Activated CD8-positive, alpha-beta memory T cell treated with anti-CD3 and anti-CD28 coated beads for 36 hours (primary cell): ENCODE data around the gene SHC2. TPM values are rescaled to one million over a fixed set of nuclear protein-coding genes. Genes with fewer than 3 reads are reported as not detected.

Source experiments
- CTCF ChIA-PET: fragments of 350-600 bp; sonication (Branson Sonifier 250); formaldehyde crosslinking; loops from one replicate; lab custom pipeline; 2021; ENCODE audit warnings: antibody characterized with exemption; lab: Charles Lee
- POLR2A ChIA-PET: fragments of 350-600 bp; sonication (Branson Sonifier 250); formaldehyde crosslinking; loops from one replicate; lab custom pipeline; 2021; ENCODE audit warnings: antibody characterized with exemption; lab: Charles Lee
- total RNA-seq, 2 experiments: library from RNA; stranded (reverse); gene quantifications; one replicate each; pipeline ENCODE4 v1.2.3, GENCODE V29; 2021

SHC2 gene
- total RNA-seq, 2 experiments from 2014 or later, result not detected

DNA sequence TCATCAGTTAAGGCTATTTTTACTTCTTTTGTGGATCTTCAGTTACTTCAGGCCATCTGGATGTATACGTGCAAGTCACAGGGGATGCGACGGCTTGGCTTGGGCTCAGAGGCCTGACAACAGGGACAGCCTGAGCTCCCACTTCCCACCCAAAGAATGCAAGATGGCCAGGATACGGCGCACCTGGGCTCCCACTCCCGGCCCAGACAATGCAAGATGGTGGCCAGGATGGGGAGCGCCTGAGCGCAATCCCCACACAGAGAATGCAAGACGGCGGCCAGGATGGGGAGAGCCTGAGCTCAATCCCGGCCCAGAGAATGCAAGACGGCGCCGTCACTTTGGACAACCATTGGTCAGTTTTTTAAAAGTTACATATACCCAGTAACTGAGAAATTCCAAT, 91.0 kb downstream of the SHC2 start:
- POLR2A ChIA-PET, result no interaction called here
- CTCF ChIA-PET, result no interaction called here

DNA sequence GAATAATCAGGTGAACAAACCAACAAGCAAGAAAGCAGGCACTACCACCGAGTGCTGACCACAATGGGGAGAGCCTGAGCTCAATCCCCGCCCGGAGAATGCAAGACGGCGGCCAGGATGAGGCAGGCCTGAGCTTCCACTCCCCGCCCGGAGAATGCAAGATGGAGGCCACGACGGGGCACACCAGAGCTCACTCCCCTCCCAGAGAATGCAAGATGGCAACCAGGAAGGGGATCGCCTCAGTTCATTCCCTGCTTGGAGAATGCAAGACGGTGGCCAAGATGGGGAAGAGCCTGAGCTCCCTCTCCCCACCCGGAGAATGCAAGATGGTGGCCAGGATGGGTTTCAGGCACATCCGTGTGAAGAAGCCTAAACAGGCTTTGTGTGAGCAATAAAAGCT, 91.6 kb downstream of the SHC2 start:
- POLR2A ChIA-PET, result no interaction called here
- CTCF ChIA-PET, result no interaction called here

DNA sequence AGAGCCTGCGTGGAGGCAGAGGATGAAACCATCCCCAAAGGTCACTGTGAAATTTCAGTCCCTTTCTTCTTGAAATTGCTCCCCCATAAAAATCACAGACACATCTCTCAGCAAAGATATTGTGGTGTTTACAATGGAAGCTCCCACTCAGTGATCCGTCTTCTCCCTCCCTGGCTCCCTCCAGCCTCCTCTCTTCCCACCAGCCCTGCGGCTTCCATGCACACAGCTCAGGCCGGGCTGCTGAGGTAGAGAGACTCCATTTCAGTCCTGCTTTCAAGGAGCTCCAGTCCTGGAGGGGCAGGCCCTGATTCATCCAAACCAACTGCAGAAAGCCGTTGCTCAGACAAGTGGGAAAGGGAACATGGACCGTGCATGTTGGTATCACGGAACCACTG, 92.2 kb downstream of the SHC2 start:
- ChIA-PET POLR2A (no interaction called here), CTCF (no interaction called here)

DNA sequence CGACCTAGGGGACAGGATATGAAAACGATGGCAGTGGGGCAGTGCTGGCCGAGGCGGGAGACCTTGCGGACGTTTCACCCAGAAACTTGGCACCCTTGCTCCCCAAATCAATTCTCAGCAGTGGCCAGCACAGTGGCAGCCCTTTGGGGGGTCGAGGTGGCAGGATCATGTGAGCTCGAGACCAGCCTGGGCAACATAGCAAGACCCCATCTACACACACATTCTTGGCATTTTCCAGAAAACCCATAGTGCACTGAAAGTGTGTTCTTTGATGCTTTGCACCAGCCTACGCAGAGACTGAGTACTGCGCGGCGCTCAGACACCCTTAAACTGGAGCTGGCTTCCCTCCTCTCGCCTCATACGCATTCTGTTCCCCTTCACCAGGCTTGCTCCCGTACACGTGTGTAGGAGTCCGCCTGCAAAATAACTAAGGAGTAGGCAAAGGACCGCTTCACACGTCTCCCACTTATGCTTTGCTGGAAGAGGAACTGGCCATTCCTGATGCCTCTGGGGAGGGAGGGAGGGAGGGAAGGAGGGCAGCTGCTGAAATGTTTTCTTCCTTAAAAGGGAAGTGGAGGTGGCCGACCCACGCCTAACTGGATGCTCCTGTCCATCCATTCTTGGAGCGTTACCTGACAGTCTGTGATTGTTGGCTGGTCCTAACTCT, 92.7 kb downstream of the SHC2 start:
- CTCF ChIA-PET, result no interaction called here

DNA sequence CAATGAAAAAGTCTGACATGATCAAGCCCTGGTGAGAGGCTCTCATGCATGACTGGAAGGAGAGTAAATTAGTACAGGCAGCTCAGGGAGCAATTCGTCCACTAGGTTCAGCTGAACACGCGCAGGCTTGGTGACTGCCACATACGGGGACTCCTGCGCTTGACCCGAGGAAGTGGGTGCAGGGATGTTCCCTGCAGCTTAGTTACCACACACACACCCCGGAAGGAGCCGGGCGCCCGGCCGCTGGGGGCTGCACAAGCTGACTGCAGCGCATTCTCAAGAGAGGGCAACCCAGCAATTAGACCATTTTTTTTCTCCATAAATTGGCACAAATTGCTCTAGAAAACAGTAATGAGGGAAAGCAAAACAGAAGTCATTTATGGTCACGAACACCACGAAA, 93.3 kb downstream of the SHC2 start:
- CTCF ChIA-PET, result no interaction called here
- POLR2A ChIA-PET, result no interaction called here

More for the DNA sequence above, 92.7 kb downstream of the SHC2 start:
- POLR2A ChIA-PET, result no interaction called here

DNA sequence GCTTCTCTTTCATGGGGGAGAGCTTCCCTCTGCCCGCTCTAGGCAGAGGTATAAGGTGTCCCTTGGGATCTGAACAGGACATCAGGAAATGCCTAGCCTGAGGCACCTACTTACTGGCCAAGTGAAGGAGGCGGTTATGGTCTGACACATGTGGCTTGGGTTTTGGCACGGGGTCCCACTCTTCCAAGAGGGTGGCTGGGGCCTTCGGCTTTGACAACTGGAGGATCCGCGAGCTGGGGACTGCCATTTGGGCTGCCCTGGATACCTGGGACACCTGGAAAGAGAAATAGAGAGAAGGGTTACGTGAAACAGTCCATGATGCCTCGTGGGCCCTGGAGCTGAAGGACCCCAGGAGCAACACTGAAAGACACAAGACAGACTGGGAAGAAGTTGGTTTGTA, 93.9 kb downstream of the SHC2 start:
- POLR2A ChIA-PET, result no interaction called here
- CTCF ChIA-PET, result no interaction called here

Other genes with a start within 250 kb of the SHC2 start
- gene PLPP2, start 169.6 kb downstream of the SHC2 start, total RNA-seq, result not detected
- 10 to 100 TPM; 18.3 to 21.2 TPM for gene MIER2, start 116.2 kb downstream of the SHC2 start, total RNA-seq
- not detected for gene C2CD4C, start 51.9 kb downstream of the SHC2 start, total RNA-seq
- gene MADCAM1, start 35.5 kb upstream of the SHC2 start, total RNA-seq, result under 1 TPM; 0.17 to 0.23 TPM
- 10 to 100 TPM; 14.1 to 14.9 TPM for gene TPGS1, start 46.5 kb upstream of the SHC2 start, total RNA-seq
- gene CDC34, start 70.7 kb upstream of the SHC2 start, total RNA-seq, result 10 to 100 TPM; 58.7 to 60.1 TPM
- gene GZMM, start 83.0 kb upstream of the SHC2 start, total RNA-seq, result 10 to 100 TPM; 45.0 to 46.8 TPM
- gene BSG, start 111.6 kb upstream of the SHC2 start, total RNA-seq, result 100 to 1,000 TPM; 234 to 243 TPM
- under 1 TPM; 0.40 to 0.55 TPM for gene HCN2, start 128.8 kb upstream of the SHC2 start, total RNA-seq
- gene POLRMT, start 172.5 kb upstream of the SHC2 start, total RNA-seq, result 10 to 100 TPM; 79.9 to 81.1 TPM
- not detected for gene FGF22, start 178.8 kb upstream of the SHC2 start, total RNA-seq
- 100 to 1,000 TPM; 104 to 110 TPM for gene RNF126, start 202.2 kb upstream of the SHC2 start, total RNA-seq
- gene FSTL3, start 215.4 kb upstream of the SHC2 start, total RNA-seq, result 1 to 10 TPM; 7.5 to 8.6 TPM
- gene PRSS57, start 234.4 kb upstream of the SHC2 start, total RNA-seq, result not detected
- gene PALM, start 247.9 kb upstream of the SHC2 start, total RNA-seq, result under 1 TPM in 1 of 2 experiments, not detected in 1; 0.13 TPM